Measurements from ENCODE around the gene YIPF7. TPM values are rescaled to one million over a fixed set of nuclear protein-coding genes. Genes with fewer than 3 reads are reported as not detected.

The YIPF7 gene
- total RNA-seq, 1 donor from 2014 or later = 4.5 TPM

DNA sequence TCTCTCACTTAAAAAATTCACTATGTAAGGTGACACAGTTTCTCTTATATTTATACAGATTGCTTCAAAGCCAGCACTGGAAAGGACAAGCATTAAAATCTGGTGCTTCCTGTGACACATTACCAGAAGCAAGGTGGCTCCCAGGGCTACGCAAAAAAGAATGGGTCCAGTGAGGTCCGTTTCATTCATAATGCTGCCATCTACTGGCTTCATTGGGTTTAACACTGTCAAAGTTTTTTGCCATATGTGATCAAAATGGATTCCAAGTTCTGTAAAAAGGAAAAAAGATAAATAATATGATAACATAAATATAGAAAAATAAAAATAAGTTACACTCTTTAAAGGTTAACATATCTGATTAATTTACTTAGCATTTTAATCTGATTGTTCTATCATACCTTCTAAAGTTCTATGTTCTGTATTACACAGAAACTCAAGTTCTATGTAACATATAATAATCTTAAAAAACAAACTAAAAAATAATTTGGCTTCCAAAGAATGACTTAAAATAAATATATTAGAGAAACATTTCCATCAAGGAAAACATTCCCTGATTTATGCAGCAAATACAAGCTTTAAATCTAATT, 22.1 kb downstream of the YIPF7 start:
- peak in 1 of 2 donors; percentile 28 for DNase-seq (ENCODE audit: low spot score in 2 of 2)
- peak; percentile 96 for FAIRE-seq

DNA sequence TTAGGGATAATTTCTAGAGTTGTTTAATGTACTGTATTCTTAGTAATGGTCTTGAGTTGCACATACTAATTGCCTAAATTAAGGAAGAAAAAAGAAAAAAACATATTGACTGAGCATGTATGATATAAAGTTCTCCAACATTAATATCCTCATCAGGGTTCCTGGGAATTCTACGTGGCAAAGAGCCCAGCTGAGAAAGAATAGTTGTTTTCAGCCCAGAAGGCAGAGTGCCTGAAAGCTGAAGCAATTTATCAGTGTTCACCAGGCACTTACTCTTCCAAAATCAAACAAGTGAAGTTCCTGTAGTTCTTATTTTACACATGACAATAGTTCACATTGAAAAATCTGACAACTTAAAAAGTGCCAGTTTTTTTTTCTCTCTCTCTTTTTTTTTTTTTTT, 27.7 kb downstream of the YIPF7 start:
- FAIRE-seq (no peak), DNase-seq (ENCODE audit: low spot score in 2 of 2) (no peak)

DNA sequence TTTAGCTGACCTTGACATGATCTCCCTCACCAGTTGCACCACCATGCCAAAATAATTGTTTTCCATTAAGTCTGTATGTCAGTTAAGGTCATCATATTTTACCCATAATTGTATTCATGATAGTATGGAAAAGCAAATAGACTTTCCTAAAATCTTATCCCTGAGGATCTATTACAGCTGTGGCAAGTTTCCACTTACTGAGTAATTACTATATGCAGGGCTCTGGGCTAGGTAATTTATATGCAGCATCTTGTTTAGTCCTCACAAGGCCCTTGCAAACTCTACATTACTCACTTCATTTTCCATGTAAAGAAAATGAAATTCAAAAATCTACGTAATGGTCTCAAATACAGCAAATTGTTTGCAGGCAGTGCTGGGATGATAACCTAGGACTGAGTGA, 34.8 kb downstream of the YIPF7 start:
- DNase-seq (ENCODE audit: low spot score in 2 of 2) (no peak), FAIRE-seq (no peak)

DNA sequence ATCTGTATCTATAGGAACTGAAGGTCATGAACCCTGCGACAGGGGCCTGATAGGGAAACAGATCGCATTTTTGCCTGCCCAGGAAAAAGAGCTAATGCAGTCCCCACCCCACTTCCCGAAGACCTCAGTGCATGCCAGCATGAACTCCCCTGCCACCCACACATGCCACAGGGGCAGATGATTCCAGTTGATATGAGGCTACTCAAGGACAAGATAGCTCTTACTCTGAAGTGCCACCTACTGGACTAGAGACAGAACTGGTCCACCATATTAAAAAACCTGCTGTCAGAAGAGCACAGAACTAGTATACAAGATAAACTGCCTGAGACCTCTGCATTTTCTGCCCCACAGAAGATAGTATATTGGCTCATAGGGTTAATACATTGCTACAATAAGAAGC, 68.0 kb downstream of the YIPF7 start:
- DNase-seq (ENCODE audit: low spot score in 2 of 2) = no peak
- FAIRE-seq = no peak

GRCh38 chr4:44580231-44580630, 71.2 kb downstream of the YIPF7 start:
- no peak for FAIRE-seq

GRCh38 chr4:44578954-44579353, 72.5 kb downstream of the YIPF7 start:
- DNase-seq (ENCODE audit: low spot score in 2 of 2) (no peak), FAIRE-seq (no peak)

More at GRCh38 chr4:44580231-44580630, 71.2 kb downstream of the YIPF7 start:
- no peak for DNase-seq (ENCODE audit: low spot score in 2 of 2)

Other genes starting within 250 kb of the YIPF7 start
- gene KCTD8, start 202.8 kb downstream of the YIPF7 start, total RNA-seq = 2.4 TPM
- 34.2 TPM for gene GUF1, start 26.8 kb upstream of the YIPF7 start, total RNA-seq
- gene GNPDA2, start 74.9 kb upstream of the YIPF7 start, total RNA-seq = 30.6 TPM